Measurements from ENCODE around the gene SULF2.

The SULF2 gene

GRCh38 chr20:47735412-47736400 is 49.6 kb downstream of the SULF2 start:
- no peak for DNase-seq

- no peak for DNase-seq
Measured at GRCh38 chr20:47734870-47735269, 50.4 kb downstream of the SULF2 start.

GRCh38 chr20:47733892-47734291 is 51.4 kb downstream of the SULF2 start:
- DNase-seq: no peak

DNA sequence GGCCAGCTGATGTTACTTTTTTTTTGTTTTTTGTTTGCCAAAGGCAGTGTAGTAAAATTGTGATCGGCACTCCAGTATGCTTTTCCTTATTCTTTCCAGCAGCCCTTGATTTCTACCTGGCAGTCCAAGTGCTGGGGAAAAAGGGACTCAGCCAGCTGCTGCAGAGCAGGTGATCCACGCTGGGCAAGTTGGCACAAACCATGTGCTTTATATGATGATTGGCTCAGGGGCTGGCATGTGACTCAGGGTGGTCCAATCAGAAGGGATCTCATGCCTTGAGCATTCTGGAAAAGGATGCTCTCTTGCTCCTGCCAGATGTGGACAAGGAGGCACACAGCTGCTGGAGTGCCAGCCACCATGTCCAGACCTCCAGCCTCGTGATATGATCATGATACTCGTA is 54.5 kb downstream of the SULF2 start:
- DNase-seq: no peak

GRCh38 chr20:47729472-47729871 is 55.8 kb downstream of the SULF2 start:
- DNase-seq: no peak

GRCh38 chr20:47727909-47728361 is 57.3 kb downstream of the SULF2 start:
- no peak for DNase-seq

- DNase-seq: peak; percentile 80
Measured at GRCh38 chr20:47727170-47727880, 58.0 kb downstream of the SULF2 start.

DNA sequence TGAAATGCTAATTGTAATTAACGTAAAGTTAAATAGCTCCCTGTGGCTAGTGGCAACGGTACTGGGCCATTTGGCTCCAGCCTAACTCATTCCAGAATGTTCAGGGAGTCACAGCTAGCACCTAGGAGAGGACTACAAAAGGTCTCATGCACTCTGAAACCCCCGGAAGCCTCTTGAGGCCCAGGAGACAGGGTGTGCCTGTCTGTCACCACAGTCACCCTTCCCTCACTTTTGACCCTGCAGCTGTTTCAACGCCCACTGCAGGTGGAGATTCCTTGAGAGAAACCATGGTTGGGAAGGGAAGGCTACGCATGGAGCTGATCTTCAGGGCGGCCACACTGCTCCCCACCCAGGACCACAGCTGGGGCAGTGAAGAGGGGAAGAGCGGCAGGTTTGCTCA is 58.6 kb downstream of the SULF2 start:
- DNase-seq: no peak

- peak; percentile 85 for DNase-seq
Measured at GRCh38 chr20:47725248-47725973, 59.9 kb downstream of the SULF2 start.

GRCh38 chr20:47724910-47725247 is 60.4 kb downstream of the SULF2 start:
- no peak for DNase-seq

GRCh38 chr20:47724396-47724795 is 60.9 kb downstream of the SULF2 start:
- no peak for DNase-seq

GRCh38 chr20:47723322-47723721 is 62.0 kb downstream of the SULF2 start:
- no peak for DNase-seq

- no peak for DNase-seq
Measured at GRCh38 chr20:47720636-47721427, 64.4 kb downstream of the SULF2 start.

DNA sequence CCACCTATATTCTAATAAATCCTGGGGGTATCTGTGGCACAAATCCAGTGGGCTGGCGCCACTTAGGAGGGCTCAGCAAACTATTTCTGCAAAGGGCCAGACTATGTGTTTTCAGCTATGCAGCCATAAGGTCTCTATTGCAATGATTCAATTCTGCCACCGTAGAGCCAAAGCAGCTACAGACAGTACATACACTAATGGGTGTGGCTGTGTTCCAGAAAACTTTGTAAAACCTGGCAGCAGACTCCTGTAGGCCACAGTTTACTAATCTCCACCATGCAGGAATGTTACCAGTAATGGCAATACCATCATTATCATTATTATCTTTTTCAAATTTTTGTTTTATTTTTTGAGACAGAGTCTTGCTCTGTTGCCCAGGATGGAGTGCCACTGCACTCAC is 65.7 kb downstream of the SULF2 start:
- DNase-seq: no peak

- DNase-seq: no peak
Measured at GRCh38 chr20:47719211-47719610, 66.1 kb downstream of the SULF2 start.

GRCh38 chr20:47718398-47718797 is 66.9 kb downstream of the SULF2 start:
- no peak for DNase-seq

DNA sequence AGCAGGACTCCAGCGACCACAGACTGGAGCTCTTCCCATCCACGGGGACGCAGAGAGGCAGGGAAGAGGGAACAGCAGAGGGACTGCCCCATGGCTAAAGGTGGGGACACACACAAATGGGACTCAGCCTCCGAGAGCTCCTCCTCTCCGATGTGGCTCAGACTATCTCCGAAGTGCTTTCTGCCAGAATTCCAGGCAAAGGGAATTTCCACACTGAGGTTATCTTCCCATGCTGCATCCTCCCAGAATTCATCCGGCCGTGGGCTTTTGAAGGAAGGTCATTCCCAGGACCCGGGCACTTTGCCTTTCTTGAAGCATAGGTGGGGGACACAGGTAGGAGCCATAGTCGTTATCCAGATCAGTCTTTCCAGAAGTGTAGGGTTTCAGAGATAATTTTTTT is 67.9 kb downstream of the SULF2 start:
- DNase-seq: no peak

GRCh38 chr20:47713878-47714450 is 71.3 kb downstream of the SULF2 start:
- DNase-seq: no peak

GRCh38 chr20:47713163-47713562 is 72.1 kb downstream of the SULF2 start:
- DNase-seq: no peak

- DNase-seq: no peak
Measured at GRCh38 chr20:47711046-47711752, 74.1 kb downstream of the SULF2 start.

DNA sequence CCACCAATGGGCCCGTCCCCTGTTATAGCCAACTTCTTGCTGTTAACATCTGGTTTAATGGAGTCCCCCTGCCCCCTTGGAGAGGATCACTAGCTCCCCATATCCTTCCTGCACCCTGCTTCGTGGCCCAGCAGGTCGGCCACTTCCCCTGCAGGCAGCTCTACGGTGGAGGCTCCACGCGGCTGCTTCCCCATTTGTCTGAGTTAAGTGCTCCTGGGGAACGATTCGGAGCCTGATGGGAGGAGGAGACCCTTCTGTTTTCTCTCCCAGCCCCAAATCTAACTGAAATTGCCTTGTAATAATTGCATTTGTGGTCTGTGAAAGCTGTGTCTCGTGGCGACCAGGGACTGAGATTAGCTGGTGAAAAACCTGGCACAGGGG is 74.6 kb downstream of the SULF2 start:
- no peak for DNase-seq

Data from activated CD8-positive, alpha-beta memory T cell treated with anti-CD3 and anti-CD28 coated beads, Interleukin-2, amount 50 U/mL, for 48 hours (primary cell).